Endothelial cell (in vitro differentiated cells): Measurements from ENCODE around the gene PPP1R1C. TPM values are rescaled to one million over a fixed set of nuclear protein-coding genes. Genes with fewer than 3 reads are reported as not detected.
"Not testable (repeated sequence)": the region's sequence is repeated elsewhere in the genome, so short reads cannot be mapped to it uniquely, and the experiment has no call there.

Experiments used
- DNase-seq: peaks from one replicate; pipeline ENCODE4 v3.0.0; 2021; ENCODE audit warnings: low spot score
- H3K27ac Mint-ChIP-seq: one replicate; pipeline ENCODE4 v1.8.0; 2021; ENCODE audit warnings: mixed read lengths, inconsistent platforms; ENCODE audit not compliant: unreplicated experiment
- H3K27me3 Mint-ChIP-seq: one replicate; pipeline ENCODE4 v1.8.0; 2021; ENCODE audit warnings: mild to moderate bottlenecking, moderate library complexity, mixed read lengths, inconsistent platforms; ENCODE audit not compliant: unreplicated experiment
- H3K36me3 Mint-ChIP-seq: one replicate; pipeline ENCODE4 v1.8.0; 2021; ENCODE audit warnings: mild to moderate bottlenecking, low read depth, mixed read lengths, inconsistent platforms; ENCODE audit not compliant: unreplicated experiment
- H3K4me1 Mint-ChIP-seq: one replicate; pipeline ENCODE4 v1.8.0; 2021; ENCODE audit warnings: mild to moderate bottlenecking, mixed read lengths, inconsistent platforms; ENCODE audit not compliant: unreplicated experiment
- H3K4me3 Mint-ChIP-seq: one replicate; pipeline ENCODE4 v1.8.0; 2021; ENCODE audit warnings: mild to moderate bottlenecking, mixed read lengths, inconsistent platforms; ENCODE audit not compliant: unreplicated experiment
- H3K9me3 Mint-ChIP-seq: one replicate; pipeline ENCODE4 v1.8.0; 2021; ENCODE audit warnings: mixed read lengths, inconsistent platforms; ENCODE audit not compliant: unreplicated experiment
- total RNA-seq: library from RNA; stranded (reverse); fragmentation: NEBNext Ultra II Directional; extraction: Animal tissue kit (Norgen Biotek cat#: 25700); gene quantifications from one replicate; pipeline ENCODE4 v1.2.1, GENCODE V29; 2021; ENCODE audit not compliant: unreplicated experiment
- TF ChIP-seq, protein P1 (sequence below): fragments of 200-600 bp; sonication (generic); IDR thresholded peaks from one replicate; pipeline ENCODE4 v1.5.0; 2021; ENCODE audit warnings: antibody characterized with exemption; ENCODE audit not compliant: unreplicated experiment

PPP1R1C gene
- total RNA-seq, 1 donor from 2014 or later: 0.97 TPM

DNA sequence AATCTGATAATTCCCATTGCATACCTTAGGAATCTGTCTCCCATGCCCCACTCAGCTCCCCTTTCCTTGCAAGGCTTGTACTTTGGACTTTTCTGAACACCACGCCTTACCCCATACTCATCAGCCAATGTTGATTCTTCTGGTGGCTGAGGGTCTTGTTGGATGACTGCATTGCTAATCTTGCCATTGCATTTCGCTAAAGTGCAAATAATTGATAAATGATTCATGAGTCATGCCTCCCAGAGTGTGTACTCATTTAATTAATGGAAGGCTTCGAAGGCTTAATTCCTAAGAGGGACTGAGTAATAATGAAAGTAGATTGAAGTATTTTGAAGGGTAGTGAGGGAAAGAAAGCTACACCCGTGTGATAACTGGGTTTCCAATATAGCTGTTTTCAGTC, 28.0 kb upstream of the PPP1R1C start:
- H3K4me3 Mint-ChIP-seq: no peak overlapping the region
- no peak overlapping the region for H3K27ac Mint-ChIP-seq
- TF ChIP-seq, protein P1, sequence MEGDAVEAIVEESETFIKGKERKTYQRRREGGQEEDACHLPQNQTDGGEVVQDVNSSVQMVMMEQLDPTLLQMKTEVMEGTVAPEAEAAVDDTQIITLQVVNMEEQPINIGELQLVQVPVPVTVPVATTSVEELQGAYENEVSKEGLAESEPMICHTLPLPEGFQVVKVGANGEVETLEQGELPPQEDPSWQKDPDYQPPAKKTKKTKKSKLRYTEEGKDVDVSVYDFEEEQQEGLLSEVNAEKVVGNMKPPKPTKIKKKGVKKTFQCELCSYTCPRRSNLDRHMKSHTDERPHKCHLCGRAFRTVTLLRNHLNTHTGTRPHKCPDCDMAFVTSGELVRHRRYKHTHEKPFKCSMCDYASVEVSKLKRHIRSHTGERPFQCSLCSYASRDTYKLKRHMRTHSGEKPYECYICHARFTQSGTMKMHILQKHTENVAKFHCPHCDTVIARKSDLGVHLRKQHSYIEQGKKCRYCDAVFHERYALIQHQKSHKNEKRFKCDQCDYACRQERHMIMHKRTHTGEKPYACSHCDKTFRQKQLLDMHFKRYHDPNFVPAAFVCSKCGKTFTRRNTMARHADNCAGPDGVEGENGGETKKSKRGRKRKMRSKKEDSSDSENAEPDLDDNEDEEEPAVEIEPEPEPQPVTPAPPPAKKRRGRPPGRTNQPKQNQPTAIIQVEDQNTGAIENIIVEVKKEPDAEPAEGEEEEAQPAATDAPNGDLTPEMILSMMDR: no peak
- H3K27me3 Mint-ChIP-seq: peaks cover 2% of the 10 kb centered on the region
- H3K4me1 Mint-ChIP-seq: peaks cover 8% of the 10 kb centered on the region
- DNase-seq: no peak
- H3K36me3 Mint-ChIP-seq: no peaks in the 10 kb centered on the region
- no peaks in the 10 kb centered on the region for H3K9me3 Mint-ChIP-seq

DNA sequence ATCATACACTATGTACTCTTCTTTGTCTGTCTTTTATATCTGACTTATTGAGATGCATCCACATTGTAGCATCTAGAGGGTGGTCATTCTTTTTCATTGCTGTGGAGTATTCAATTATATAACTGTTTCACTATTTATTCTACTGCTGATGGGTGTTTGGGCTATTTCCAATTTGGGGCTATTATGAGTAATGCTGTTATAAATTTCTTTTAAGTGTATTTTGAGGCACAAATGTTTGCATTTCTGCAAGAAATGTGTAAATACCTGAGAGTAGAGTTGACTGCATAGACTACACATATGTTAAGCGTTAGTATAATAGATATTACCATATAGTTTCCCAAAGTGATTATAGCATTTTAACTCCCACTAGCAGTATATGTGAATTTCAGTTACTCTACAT, 26.9 kb upstream of the PPP1R1C start:
- Mint-ChIP-seq H3K4me3 (no peak overlapping the region), H3K27ac (no peak overlapping the region), H3K9me3 (no peaks in the 10 kb centered on the region), H3K27me3 (peaks cover 2% of the 10 kb centered on the region), H3K36me3 (no peaks in the 10 kb centered on the region), H3K4me1 (peaks cover 4% of the 10 kb centered on the region)
- no peak for DNase-seq
- TF ChIP-seq, protein P1: no peak

DNA sequence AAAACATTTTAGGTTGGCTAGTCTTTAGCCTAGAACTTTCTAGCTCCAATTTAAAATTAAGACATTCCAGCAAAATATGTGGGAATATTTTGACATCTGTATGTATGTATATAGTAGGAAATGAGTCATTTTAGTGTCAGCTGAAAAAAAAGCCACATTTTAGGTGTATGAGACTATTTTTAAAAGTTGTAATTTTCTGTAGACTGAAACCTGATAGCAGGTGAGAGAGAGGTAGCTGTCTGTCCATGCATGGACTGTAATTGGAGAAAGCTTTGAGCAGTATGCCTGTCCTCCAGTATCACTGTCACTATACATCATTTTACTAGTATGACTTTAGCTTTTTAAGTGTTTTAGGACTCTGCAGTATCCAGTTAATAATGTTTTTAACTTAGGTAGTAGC, 26.1 kb upstream of the PPP1R1C start:
- Mint-ChIP-seq H3K4me1 (no peaks in the 10 kb centered on the region), H3K27ac (no peak overlapping the region), H3K36me3 (no peaks in the 10 kb centered on the region), H3K4me3 (no peak overlapping the region), H3K9me3 (no peaks in the 10 kb centered on the region), H3K27me3 (no peaks in the 10 kb centered on the region)
- no peak for DNase-seq
- TF ChIP-seq, protein P1: no peak

DNA sequence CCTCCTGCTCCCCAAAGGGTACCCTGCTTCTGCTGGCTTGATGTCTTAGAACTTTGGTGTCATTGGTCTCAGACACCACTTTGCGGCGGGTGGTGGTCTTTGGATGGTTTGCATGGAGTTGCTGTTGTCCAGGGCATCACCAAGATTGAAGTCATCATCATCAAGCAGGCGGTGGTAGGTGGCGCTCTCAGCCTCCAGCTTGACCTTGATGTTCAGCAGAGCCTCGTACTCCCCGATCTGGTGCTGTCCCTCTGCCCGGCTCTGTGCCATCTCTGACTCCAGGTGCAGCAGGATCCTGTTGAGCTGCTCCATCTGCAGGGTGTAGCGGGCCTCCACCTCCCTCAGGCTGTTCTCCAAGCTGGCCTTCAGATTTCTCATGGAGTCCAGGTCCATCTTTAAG, 24.5 kb upstream of the PPP1R1C start:
- not testable (repeated sequence) for H3K27me3 Mint-ChIP-seq, H3K9me3 Mint-ChIP-seq, H3K36me3 Mint-ChIP-seq, H3K27ac Mint-ChIP-seq, H3K4me1 Mint-ChIP-seq, DNase-seq, H3K4me3 Mint-ChIP-seq

DNA sequence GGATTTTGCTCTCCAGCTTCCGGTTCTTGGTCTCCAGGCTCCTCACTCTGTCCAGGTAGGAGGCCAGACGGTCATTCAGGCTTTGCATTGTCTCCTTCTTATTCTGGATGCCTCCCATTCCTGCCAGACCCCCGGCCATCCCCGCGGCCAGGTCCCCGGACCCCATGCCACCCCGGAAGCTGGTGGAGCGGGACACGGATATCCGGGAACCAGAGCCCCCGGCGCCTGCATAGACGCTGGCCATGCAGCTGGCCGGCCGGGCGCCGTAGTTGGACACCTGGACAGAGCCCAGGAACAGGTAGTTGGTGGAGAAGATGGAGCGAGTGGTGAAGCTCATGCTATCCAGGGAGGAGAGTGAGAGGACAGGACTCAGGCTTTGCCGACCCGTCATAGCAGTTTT, 23.5 kb upstream of the PPP1R1C start:
- no peaks in the 10 kb centered on the region for H3K27me3 Mint-ChIP-seq
- no peaks in the 10 kb centered on the region for H3K36me3 Mint-ChIP-seq
- H3K27ac Mint-ChIP-seq: no peak overlapping the region
- TF ChIP-seq, protein P1: no peak
- DNase-seq: no peak
- H3K9me3 Mint-ChIP-seq: no peaks in the 10 kb centered on the region
- no peaks in the 10 kb centered on the region for H3K4me1 Mint-ChIP-seq
- no peak overlapping the region for H3K4me3 Mint-ChIP-seq
